GM21786 (cell line): ENCODE results near the gene GLS2.
A peak's percentile ranks its signal among the peaks of the same experiment; 100 is the strongest.
"Not testable (repeated sequence)": the region's sequence is repeated elsewhere in the genome, so short reads cannot be mapped to it uniquely, and the experiment has no call there.

Experiments used
- ATAC-seq: cut with Tn5 transposase; IDR thresholded peaks from one replicate; pipeline ENCODE4 v1.9.1; 2021; ENCODE audit not compliant: unreplicated experiment

Gene GLS2

GRCh38 chr12:56493409-56494105, 5.6 kb upstream of the GLS2 start:
- not testable (repeated sequence) for ATAC-seq

GRCh38 chr12:56490360-56490759, 2.4 kb upstream of the GLS2 start:
- ATAC-seq = no peak

GRCh38 chr12:56487448-56488040, 417 bp downstream of the GLS2 start:
- ATAC-seq = no peak

- no peak for ATAC-seq
Measured at GRCh38 chr12:56486694-56487093, 1.3 kb downstream of the GLS2 start.

- no peak for ATAC-seq
Measured at GRCh38 chr12:56484566-56484965, 3.4 kb downstream of the GLS2 start.

GRCh38 chr12:56479625-56480024, 8.3 kb downstream of the GLS2 start:
- no peak for ATAC-seq

GRCh38 chr12:56477521-56478225, 10.3 kb downstream of the GLS2 start:
- ATAC-seq = no peak

- ATAC-seq = no peak
Measured at GRCh38 chr12:56476972-56477432, 11.0 kb downstream of the GLS2 start.

GRCh38 chr12:56476143-56476542, 11.8 kb downstream of the GLS2 start:
- ATAC-seq = no peak

- ATAC-seq = no peak
Measured at GRCh38 chr12:56474389-56474788, 13.6 kb downstream of the GLS2 start.

- ATAC-seq = no peak
Measured at GRCh38 chr12:56469007-56469930, 18.7 kb downstream of the GLS2 start.

GRCh38 chr12:56468216-56469006, 19.6 kb downstream of the GLS2 start, which contains the start of gene SPRYD4:
SPRYD4 (plus strand) TSS chr12:56468578; CDS start chr12:56468592, 14 bp downstream.
- peak; percentile 83 for ATAC-seq

GRCh38 chr12:56462565-56462964, 25.4 kb downstream of the GLS2 start:
- no peak for ATAC-seq

- ATAC-seq = no peak
Measured at GRCh38 chr12:56461235-56462159, 26.5 kb downstream of the GLS2 start.

GRCh38 chr12:56457817-56458216, 30.1 kb downstream of the GLS2 start:
- ATAC-seq = no peak

- no peak for ATAC-seq
Measured at GRCh38 chr12:56454557-56454956, 33.4 kb downstream of the GLS2 start, which contains the start of gene MIP. MIP (minus strand) TSS chr12:56454657; CDS start chr12:56454613, 44 bp downstream.

- no peak for ATAC-seq
Measured at GRCh38 chr12:56451147-56451546, 36.8 kb downstream of the GLS2 start.

GRCh38 chr12:56450241-56450640, 37.7 kb downstream of the GLS2 start:
- ATAC-seq = no peak

- no peak for ATAC-seq
Measured at GRCh38 chr12:56449622-56449984, 38.4 kb downstream of the GLS2 start.
